Omental fat pad (tissue), 4 donors: ENCODE results near the gene DALRD3. TPM values are rescaled to one million over a fixed set of nuclear protein-coding genes. Genes with fewer than 3 reads are reported as not detected.
A peak's percentile ranks its signal among the peaks of the same experiment; 100 is the strongest.

Source experiments
- ATAC-seq: fragments of 150-250 bp; one replicate; pipeline ENCODE4 v1.9.1; 2016; ENCODE audit warnings: mild to moderate bottlenecking, moderate library complexity; ENCODE audit not compliant: low FRiP score
- DNase-seq: peaks from one replicate; pipeline ENCODE4 v3.0.0-alpha.2; 2019; ENCODE audit warnings: low spot score
- total RNA-seq, 4 donors: library from RNA; depleted of rRNA; stranded (reverse); fragments of >200 nt; gene quantifications; one replicate each; pipeline ENCODE4 v1.1.0, GENCODE V29; 2016
- TF ChIP-seq, protein P1 (sequence below), 3 donors: fragments of 450-650 bp; IDR thresholded peaks; one replicate each; pipeline ENCODE4 v1.5.1; 2016 to 2017; ENCODE audit warnings: antibody characterized with exemption in 3 of 3, mild to moderate bottlenecking in 3 of 3, moderate library complexity in 2 of 3

DALRD3 gene
- total RNA-seq, 4 donors from 2014 or later = 15.3 to 36.9 (median 30.9) TPM

DNA sequence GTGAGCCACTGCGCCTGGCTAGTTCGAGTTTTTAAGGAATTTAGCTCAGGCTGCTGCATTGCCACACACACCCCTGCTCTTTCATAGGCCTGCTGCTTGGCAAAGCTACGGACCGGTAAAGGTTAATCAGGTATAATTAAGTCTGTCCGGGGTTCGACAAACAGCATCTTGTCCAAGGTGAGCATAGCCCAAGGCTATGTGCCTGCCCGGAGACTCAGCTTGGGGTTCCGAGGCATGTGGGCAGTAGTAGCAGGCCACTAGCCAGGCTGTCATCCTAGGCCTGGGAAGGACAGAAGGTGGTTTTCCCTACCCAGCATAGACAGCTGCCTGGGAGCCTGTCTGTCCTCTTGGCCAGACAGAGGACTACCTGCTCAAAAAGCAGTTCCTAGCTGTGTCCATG is 21.7 kb downstream of the DALRD3 start:
- TF ChIP-seq, protein P1, sequence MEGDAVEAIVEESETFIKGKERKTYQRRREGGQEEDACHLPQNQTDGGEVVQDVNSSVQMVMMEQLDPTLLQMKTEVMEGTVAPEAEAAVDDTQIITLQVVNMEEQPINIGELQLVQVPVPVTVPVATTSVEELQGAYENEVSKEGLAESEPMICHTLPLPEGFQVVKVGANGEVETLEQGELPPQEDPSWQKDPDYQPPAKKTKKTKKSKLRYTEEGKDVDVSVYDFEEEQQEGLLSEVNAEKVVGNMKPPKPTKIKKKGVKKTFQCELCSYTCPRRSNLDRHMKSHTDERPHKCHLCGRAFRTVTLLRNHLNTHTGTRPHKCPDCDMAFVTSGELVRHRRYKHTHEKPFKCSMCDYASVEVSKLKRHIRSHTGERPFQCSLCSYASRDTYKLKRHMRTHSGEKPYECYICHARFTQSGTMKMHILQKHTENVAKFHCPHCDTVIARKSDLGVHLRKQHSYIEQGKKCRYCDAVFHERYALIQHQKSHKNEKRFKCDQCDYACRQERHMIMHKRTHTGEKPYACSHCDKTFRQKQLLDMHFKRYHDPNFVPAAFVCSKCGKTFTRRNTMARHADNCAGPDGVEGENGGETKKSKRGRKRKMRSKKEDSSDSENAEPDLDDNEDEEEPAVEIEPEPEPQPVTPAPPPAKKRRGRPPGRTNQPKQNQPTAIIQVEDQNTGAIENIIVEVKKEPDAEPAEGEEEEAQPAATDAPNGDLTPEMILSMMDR (IDR thresholded peaks at IDR 0.05) = no peak
- no peak for ATAC-seq
- no peak for DNase-seq

DNA sequence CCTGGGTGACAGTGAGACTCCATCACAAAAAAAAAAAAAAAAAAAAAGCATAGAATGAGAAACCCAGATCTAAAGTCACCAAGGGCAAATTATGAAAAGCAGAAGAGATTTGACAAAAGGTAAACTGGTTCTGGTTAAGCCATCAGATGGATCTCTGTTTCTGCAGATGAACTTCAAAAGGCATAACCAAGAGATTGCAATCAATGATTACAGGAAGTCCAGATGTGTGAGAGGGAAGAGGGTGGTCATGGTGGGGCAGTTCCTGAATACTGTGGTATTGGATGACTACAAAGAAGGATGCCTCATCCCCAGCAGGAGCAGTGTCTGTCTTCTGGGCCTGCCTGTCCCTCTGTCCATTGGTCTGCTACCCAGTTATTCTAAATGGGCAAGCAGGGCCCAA is 24.5 kb downstream of the DALRD3 start:
- TF ChIP-seq, protein P1 (IDR thresholded peaks at IDR 0.05) = no peak
- ATAC-seq (no peak), DNase-seq (no peak)

DNA sequence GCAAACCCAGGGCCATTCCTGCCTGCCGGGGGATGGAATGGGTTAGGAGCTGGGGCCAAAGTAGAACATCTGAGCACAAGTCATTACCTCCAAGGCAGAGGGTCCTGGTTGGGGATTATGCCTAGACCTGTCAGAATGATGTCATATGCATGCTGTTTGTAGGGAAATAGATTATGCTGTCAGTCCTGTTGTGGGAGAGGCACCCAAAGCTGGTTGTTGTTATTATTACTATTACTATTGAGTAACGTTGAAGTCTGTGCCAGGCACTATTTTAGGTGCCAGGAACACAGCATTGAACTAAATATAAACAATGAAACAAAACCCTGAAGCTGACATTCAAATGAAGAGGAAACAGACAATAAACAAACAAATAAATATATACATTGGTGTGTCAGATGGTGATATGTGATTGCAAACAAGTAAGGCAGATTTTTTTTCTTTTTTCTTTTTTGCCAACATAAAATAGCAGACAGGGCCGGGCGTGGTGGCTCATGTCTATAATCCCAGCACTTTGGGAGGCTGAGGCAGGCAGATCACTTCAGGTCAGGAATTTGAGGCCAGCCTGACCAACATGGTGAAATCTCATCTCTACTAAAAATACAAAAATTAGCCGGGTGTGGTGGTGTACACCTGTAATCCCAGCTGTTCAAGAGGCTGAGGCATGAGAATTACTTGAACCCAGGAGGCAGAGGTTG is 26.4 kb downstream of the DALRD3 start:
- ATAC-seq = no peak
- TF ChIP-seq, protein P1 (IDR thresholded peaks at IDR 0.05) = no peak
- no peak for DNase-seq

DNA sequence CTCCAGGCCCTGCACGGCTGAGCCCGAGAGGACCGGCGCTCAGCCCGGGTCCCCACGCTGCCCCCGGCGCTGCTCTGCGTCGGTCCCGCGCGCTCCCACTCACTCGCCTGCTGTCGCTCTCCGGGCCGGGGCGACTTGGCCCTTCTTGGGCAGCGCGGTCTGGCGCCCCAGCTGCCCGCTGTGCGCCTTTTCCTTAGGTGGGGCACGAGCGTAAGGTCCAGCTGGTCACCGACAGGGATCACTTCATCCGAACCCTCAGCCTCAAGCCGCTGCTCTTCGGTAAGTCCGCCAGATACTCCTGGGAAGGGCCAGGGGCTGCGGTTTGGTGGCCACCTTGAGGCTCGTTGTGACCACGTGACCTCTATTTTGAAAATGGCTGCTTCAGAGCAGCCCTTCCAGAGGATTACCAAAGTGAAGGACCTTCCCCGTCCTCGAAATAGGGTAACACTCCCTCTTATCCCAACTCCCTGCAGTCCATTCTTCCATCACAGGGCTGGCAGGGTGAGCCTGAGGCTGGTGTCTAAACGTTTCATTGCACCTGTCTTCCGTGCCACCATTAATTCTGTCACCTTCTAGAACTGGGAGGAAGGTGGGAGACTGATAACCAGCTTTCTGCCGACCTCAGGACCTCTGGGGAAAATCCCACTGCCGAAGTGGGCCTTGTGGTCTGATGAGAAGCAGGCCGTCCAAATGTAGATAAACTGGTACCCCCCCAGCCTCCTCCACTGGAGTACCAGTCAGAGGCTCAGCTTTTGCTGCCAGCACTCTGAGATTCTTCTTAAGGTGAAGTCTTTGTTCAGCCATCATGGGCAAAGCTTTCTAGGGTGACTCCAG is 27.5 kb downstream of the DALRD3 start:
- TF ChIP-seq, protein P1 (IDR thresholded peaks at IDR 0.05) = no peak
- ATAC-seq (no peak), DNase-seq (no peak)

DNA sequence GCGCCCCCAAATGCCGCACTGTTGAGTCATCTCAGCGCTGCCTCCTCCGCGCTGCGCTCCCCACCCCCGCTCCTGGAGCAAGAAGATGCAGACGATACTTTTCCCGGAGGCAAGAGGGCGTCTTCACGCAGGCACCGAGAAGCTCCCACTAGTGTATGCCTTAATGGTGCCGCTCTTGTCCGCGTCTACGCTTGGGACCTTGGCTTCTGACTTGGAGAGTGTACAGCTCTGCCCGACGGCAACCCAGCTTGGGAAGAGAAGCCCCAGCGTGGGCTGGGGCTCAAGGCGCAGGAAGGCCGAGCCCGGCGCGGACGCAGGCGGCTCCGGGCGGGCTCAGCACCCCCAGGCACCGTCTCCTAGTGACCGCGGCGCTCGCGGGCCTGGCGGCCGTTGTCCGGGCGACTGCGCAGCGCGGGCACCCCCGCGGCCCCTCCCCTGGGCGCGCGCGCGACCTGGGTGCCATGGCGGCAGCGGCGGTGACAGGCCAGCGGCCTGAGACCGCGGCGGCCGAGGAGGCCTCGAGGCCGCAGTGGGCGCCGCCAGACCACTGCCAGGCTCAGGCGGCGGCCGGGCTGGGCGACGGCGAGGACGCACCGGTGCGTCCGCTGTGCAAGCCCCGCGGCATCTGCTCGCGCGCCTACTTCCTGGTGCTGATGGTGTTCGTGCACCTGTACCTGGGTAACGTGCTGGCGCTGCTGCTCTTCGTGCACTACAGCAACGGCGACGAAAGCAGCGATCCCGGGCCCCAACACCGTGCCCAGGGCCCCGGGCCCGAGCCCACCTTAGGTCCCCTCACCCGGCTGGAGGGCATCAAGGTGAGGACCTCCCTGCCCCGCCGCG is 28.4 kb downstream of the DALRD3 start, which contains the start of gene P4HTM:
Gene P4HTM, plus strand, starts transcription at position 446 of the 840 bp plus-strand sequence. Its CDS starts 16 bp downstream, at position 462.
- TF ChIP-seq, protein P1 (IDR thresholded peaks at IDR 0.05) = no peak
- peak; percentile 76 for DNase-seq
- ATAC-seq = peak; percentile 93

DNA sequence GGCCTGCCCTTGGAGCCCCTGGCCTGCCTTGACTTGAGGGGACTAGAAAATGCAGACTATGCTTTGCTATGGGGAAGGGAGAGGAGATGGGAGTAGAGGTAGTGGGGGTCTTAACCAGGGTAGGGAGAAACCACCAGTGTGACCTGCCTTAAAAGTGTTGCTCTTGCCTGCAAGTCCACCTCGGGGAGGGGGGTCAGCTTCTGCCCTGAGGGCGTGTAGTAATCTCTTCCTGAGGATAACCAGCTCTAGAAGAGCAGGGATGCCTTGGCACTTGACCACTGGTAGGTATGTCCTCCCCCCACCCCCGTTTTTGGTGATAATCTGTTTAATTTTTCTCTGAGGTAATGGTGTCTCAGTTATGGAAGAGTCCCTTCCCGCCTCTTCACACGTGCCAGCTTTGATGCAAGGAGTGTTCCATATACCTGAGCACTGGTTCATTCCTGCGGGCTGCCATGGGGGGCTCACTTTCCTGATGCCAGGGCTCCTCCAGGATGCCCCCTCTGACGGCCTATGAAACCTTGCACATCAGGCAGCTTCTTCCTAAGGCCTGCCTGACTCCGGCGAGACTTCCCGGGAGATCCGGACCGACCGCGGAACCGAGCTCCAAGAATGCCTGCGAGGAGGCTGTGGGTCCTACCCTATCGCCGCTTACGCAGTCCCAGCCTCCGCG is 29.1 kb downstream of the DALRD3 start:
- TF ChIP-seq, protein P1 (IDR thresholded peaks at IDR 0.05) = no peak
- DNase-seq (no peak), ATAC-seq (peak; percentile 24)
